ENCODE data around the gene TP53I13.
A peak's percentile ranks its signal among the peaks of the same experiment; 100 is the strongest.

Gene TP53I13

GRCh38 chr17:29586676-29587469 lies 18.4 kb downstream of the TP53I13 start:
- H3K4me2 ChIP-seq (ENCODE audit: low read length) = peak overlapping the region; percentile 99; the same call in 1 of the 2 replicates
- H3K9me3 ChIP-seq (ENCODE audit: insufficient read depth, low read length) = no peaks in the 10 kb centered on the region
- H3K4me1 ChIP-seq (ENCODE audit: low read length) = peaks cover 38% of the 10 kb centered on the region
- peaks cover 21% of the 10 kb centered on the region for H3K36me3 ChIP-seq (replicated peaks; ENCODE audit: low read depth, low read length)
- no peak overlapping the region for H3K27ac ChIP-seq (ENCODE audit: low read length)
- H3K27me3 ChIP-seq (ENCODE audit: low read depth, low read length) = no peaks in the 10 kb centered on the region
- H3K79me2 ChIP-seq (ENCODE audit: low read length) = peaks cover 70% of the 10 kb centered on the region
- H3K4me3 ChIP-seq (ENCODE audit: low read length) = no peak overlapping the region
- TF ChIP-seq EZH2phosphoT487 (IDR thresholded peaks at IDR 0.05; ENCODE audit: low read depth) = no peak
- H3K9ac ChIP-seq (ENCODE audit: low read length) = no peak overlapping the region
- H2AFZ ChIP-seq (ENCODE audit: low read depth, low read length) = no peak overlapping the region
- H4K20me1 ChIP-seq (ENCODE audit: insufficient read depth, low read length) = peaks cover 23% of the 10 kb centered on the region

- Histone ChIP-seq H4K20me1 (ENCODE audit: insufficient read depth, low read length) (peaks cover 23% of the 10 kb centered on the region), H3K27me3 (ENCODE audit: low read depth, low read length) (no peaks in the 10 kb centered on the region), H3K9me3 (ENCODE audit: insufficient read depth, low read length) (no peaks in the 10 kb centered on the region), H3K9ac (ENCODE audit: low read length) (peak overlapping the region; percentile 76), H3K79me2 (ENCODE audit: low read length) (peaks cover 70% of the 10 kb centered on the region), H3K4me3 (ENCODE audit: low read length) (peak overlapping the region; percentile 86), H3K27ac (ENCODE audit: low read length) (no peak overlapping the region), H2AFZ (ENCODE audit: low read depth, low read length) (no peak overlapping the region), H3K4me2 (ENCODE audit: low read length) (peak overlapping the region; percentile 99), H3K4me1 (ENCODE audit: low read length) (peaks cover 45% of the 10 kb centered on the region), H3K36me3 (replicated peaks; ENCODE audit: low read depth, low read length) (peaks cover 13% of the 10 kb centered on the region)
- no peak for TF ChIP-seq CTCF (IDR thresholded peaks at IDR 0.05; ENCODE audit: low read depth, low read length)
- TF ChIP-seq EZH2phosphoT487 (IDR thresholded peaks at IDR 0.05; ENCODE audit: low read depth) = no peak
These were observed 19.1 kb downstream of the TP53I13 start for GRCh38 chr17:29587591-29587990.

GRCh38 chr17:29588017-29588561 lies 19.6 kb downstream of the TP53I13 start:
- Histone ChIP-seq H3K27ac (ENCODE audit: low read length) (no peak overlapping the region), H3K4me2 (ENCODE audit: low read length) (peak overlapping the region; percentile 99), H3K9ac (ENCODE audit: low read length) (peak overlapping the region; percentile 76), H4K20me1 (ENCODE audit: insufficient read depth, low read length) (peaks cover 23% of the 10 kb centered on the region), H3K36me3 (replicated peaks; ENCODE audit: low read depth, low read length) (peaks cover 8% of the 10 kb centered on the region), H3K27me3 (ENCODE audit: low read depth, low read length) (no peaks in the 10 kb centered on the region), H3K4me3 (ENCODE audit: low read length) (peak overlapping the region; percentile 86), H2AFZ (ENCODE audit: low read depth, low read length) (no peak overlapping the region), H3K4me1 (ENCODE audit: low read length) (peaks cover 47% of the 10 kb centered on the region), H3K9me3 (ENCODE audit: insufficient read depth, low read length) (no peaks in the 10 kb centered on the region), H3K79me2 (ENCODE audit: low read length) (peaks cover 68% of the 10 kb centered on the region)
- TF ChIP-seq EZH2phosphoT487 (IDR thresholded peaks at IDR 0.05; ENCODE audit: low read depth) (no peak), CTCF (IDR thresholded peaks at IDR 0.05; ENCODE audit: low read depth, low read length) (no peak)

- H3K79me2 ChIP-seq (ENCODE audit: low read length) = peaks cover 65% of the 10 kb centered on the region
- peaks cover 47% of the 10 kb centered on the region for H3K4me1 ChIP-seq (ENCODE audit: low read length)
These were observed 20.3 kb downstream of the TP53I13 start for GRCh38 chr17:29588562-29589411.

More at GRCh38 chr17:29588562-29589411, 20.3 kb downstream of the TP53I13 start:
- no peaks in the 10 kb centered on the region for H3K9me3 ChIP-seq (ENCODE audit: insufficient read depth, low read length)
- H4K20me1 ChIP-seq (ENCODE audit: insufficient read depth, low read length) = peaks cover 23% of the 10 kb centered on the region
- no peak overlapping the region; the same call in 1 of the 2 replicates for H3K27ac ChIP-seq (ENCODE audit: low read length)
- H2AFZ ChIP-seq (ENCODE audit: low read depth, low read length) = no peak overlapping the region
- H3K27me3 ChIP-seq (ENCODE audit: low read depth, low read length) = no peaks in the 10 kb centered on the region
- H3K9ac ChIP-seq (ENCODE audit: low read length) = peak overlapping the region; percentile 76
- peak overlapping the region; percentile 99 for H3K4me2 ChIP-seq (ENCODE audit: low read length)
- H3K36me3 ChIP-seq (replicated peaks; ENCODE audit: low read depth, low read length) = peaks cover 2% of the 10 kb centered on the region
- no peak for TF ChIP-seq CTCF (IDR thresholded peaks at IDR 0.05; ENCODE audit: low read depth, low read length)
- TF ChIP-seq EZH2phosphoT487 (IDR thresholded peaks at IDR 0.05; ENCODE audit: low read depth) = no peak
- peak overlapping the region; percentile 86 for H3K4me3 ChIP-seq (ENCODE audit: low read length)

Measured in OCI-LY3 (cell line).